Measurements from ENCODE around the gene RNF5. TPM values are rescaled to one million over a fixed set of nuclear protein-coding genes. Genes with fewer than 3 reads are reported as not detected.

Gene RNF5
- total and polyA plus RNA-seq, 9 of the 15 experiments (the other 6 are each of a cell fraction or from before 2014, with no cell fraction given): 62.2 to 245 (median 129) TPM

GRCh38 chr6:32173051-32173727, 5.0 kb upstream of the RNF5 start (continued):
- TF ChIP-seq FOXP4 (CRISPR knock-in tag; IDR thresholded peaks at IDR 0.05; ENCODE audit: borderline replicate concordance): 0 out of 2 replicates have a peak, but pooled peaks have one; percentile 36
- TF ChIP-seq RCOR1 (IDR thresholded peaks at IDR 0.05; ENCODE audit: borderline replicate concordance in 1 of 2, low read depth in 2 of 2, low read length in 2 of 2): 0 out of 4 replicates have a peak, but pooled peaks of 1 of the 2 experiments have one; percentile 16
- TF ChIP-seq KDM1A (IDR thresholded peaks at IDR 0.05): peak; percentile 46 to 66; a peak in 3 of 4 replicates

GRCh38 chr6:32174416-32174815, 3.8 kb upstream of the RNF5 start:
- peak overlapping the region; percentile 88 for H3K4me2 ChIP-seq (ENCODE audit: insufficient read depth, low read length)
- TF ChIP-seq ZNF280B (CRISPR knock-in tag; IDR thresholded peaks at IDR 0.05) (no peak), ARID4B (CRISPR knock-in tag; IDR thresholded peaks at IDR 0.05) (no peak), PBX2 (CRISPR knock-in tag; IDR thresholded peaks at IDR 0.05; ENCODE audit: low read depth) (no peak), PBX2 (tag; conservative IDR thresholded peaks at IDR 0.05; ENCODE audit: low read depth) (no peak)

More at GRCh38 chr6:32174416-32174815, 3.8 kb upstream of the RNF5 start:
- ChIA-PET POLR2A (interaction anchor here (0.6 kb wide), 1 partner anchor 758 kb away, joined by 3 read pairs; no protein-coding TSS in a partner anchor), CTCF (ENCODE audit: low intra/inter-chr PET ratio) (interaction anchor here (0.5 kb wide), 1 partner anchor 54 kb away, joined by 3 read pairs; no protein-coding TSS in a partner anchor)
- H3K27me3 ChIP-seq (ENCODE audit: control insufficient read depth in 2 of 2, insufficient read depth in 2 of 2, low read length in 2 of 2): no peaks in the 10 kb centered on the region
- intact Hi-C loops (cut with micrococcal nuclease): loop anchor here (10.0 kb wide), 2 partner anchors 350 to 510 kb away; partner anchors contain the start of genes C6orf47, CSNK2B, GPANK1 and HSPA1B
- peaks cover 55% of the 10 kb centered on the region for H3K79me2 ChIP-seq (ENCODE audit: control insufficient read depth, insufficient read depth, low read length)
- in situ Hi-C loops (cut with MboI): no loop called here
- BruUV-seq (replicated peaks): no TSS peak
- DNase-seq (ENCODE audit: extremely low read depth in 1 of 4, low spot score in 3 of 4): no peak
- H3K9ac ChIP-seq (ENCODE audit: insufficient read depth in 1 of 2, low read depth in 2 of 2, low read length in 2 of 2): peak overlapping the region in 1 of 2 experiments; percentile 81; a peak in 2 of 4 replicates
- no peak for ATAC-seq
- peak overlapping the region; percentile 88 for H3K4me3 ChIP-seq
- H4K20me1 ChIP-seq (replicated peaks; ENCODE audit: control insufficient read depth, insufficient read depth, low read length): no peaks in the 10 kb centered on the region
- peaks cover 25 to 46% of the 10 kb centered on the region in 2 experiments for H3K4me1 ChIP-seq (replicated peaks in 1 of 2; ENCODE audit: control insufficient read depth in 2 of 2, insufficient read depth in 2 of 2, low read length in 2 of 2)
- no peaks in the 10 kb centered on the region for H3K9me1 ChIP-seq (ENCODE audit: control insufficient read depth, insufficient read depth, low read length)
- no peak overlapping the region; the same call in 2 of the 3 replicates for H3K27ac ChIP-seq (ENCODE audit: extremely low read depth, low read depth, low read length)
- H2AFZ ChIP-seq (ENCODE audit: low read depth, low read length): no peak overlapping the region
- H3K36me3 ChIP-seq (ENCODE audit: control insufficient read depth, insufficient read depth, low read length): peaks cover 35% of the 10 kb centered on the region
- WGBS (ENCODE audit: insufficient coverage, low coverage, missing lambda C conversion rate): 74% methylated on average over 1 of the region's 1 CpG
- FAIRE-seq: no peak
- no peaks in the 10 kb centered on the region for H3K9me3 ChIP-seq (replicated peaks; ENCODE audit: control insufficient read depth, insufficient read depth, low read depth, low read length)

Measured in K562 (cell line).